OCI-LY3 (cell line): Measurements from ENCODE around the gene USP34.

Experiments
- H2AFZ ChIP-seq: fragments of 200-600, 300-600 bp; shearing (Covaris generic); 2 replicates; pipeline ENCODE4 v1.6.0; 2014; ENCODE audit warnings: antibody characterized with exemption, low read depth, low read length
- H3K27ac ChIP-seq: fragments of 200-600, 300-600 bp; sonication (generic); 2 replicates; pipeline ENCODE4 v1.5.1; 2014; ENCODE audit warnings: mild to moderate bottlenecking, low read length, moderate library complexity, mixed read lengths
- H3K27me3 ChIP-seq: fragments of 200-600, 300-600 bp; sonication (generic); 2 replicates; pipeline ENCODE4 v1.6.1; 2014; ENCODE audit warnings: low read depth, low read length, mixed read lengths
- H3K36me3 ChIP-seq: fragments of 200-600, 300-600 bp; sonication (generic); replicated peaks from 2 replicates; pipeline ENCODE3; 2014; ENCODE audit warnings: low read depth, low read length, mixed read lengths
- H3K4me1 ChIP-seq: fragments of 300-600, 200-600 bp; sonication (generic); 2 replicates; pipeline ENCODE4 v1.6.1; 2014; ENCODE audit warnings: low read length, mixed read lengths
- H3K4me2 ChIP-seq: fragments of 200-600, 300-600 bp; sonication (generic); 2 replicates; pipeline ENCODE4 v1.6.1; 2014; ENCODE audit warnings: low read length, mixed read lengths
- H3K4me3 ChIP-seq: fragments of 300-600, 200-600 bp; sonication (generic); 2 replicates; pipeline ENCODE4 v1.5.1; 2014; ENCODE audit warnings: antibody characterized with exemption, mild to moderate bottlenecking, low read length, moderate library complexity
- H3K79me2 ChIP-seq: fragments of 300-600, 200-600 bp; shearing (Covaris generic); 2 replicates; pipeline ENCODE4 v1.6.1; 2014; ENCODE audit warnings: mild to moderate bottlenecking, low read length, mixed read lengths
- H3K9ac ChIP-seq: fragments of 300-600, 200-600 bp; shearing (Covaris generic); 2 replicates; pipeline ENCODE4 v1.6.0; 2014; ENCODE audit warnings: mild to moderate bottlenecking, low read length, moderate library complexity
- H3K9me3 ChIP-seq: fragments of 200-600, 300-600 bp; shearing (Covaris generic); 2 replicates; pipeline ENCODE4 v1.6.1; 2014; ENCODE audit warnings: low read length, mixed read lengths; ENCODE audit not compliant: insufficient read depth
- H4K20me1 ChIP-seq: fragments of 200-600, 300-600 bp; sonication (generic); 2 replicates; pipeline ENCODE4 v1.6.1; 2016; ENCODE audit warnings: low read length, mixed read lengths; ENCODE audit not compliant: insufficient read depth
- EZH2phosphoT487 ChIP-seq: fragments of 200-600 bp; shearing (Covaris generic); IDR thresholded peaks from 2 replicates; pipeline ENCODE4 v1.6.1; 2018; ENCODE audit warnings: antibody characterized with exemption, mixed run types, low read depth
- TF ChIP-seq, protein P1 (sequence below): fragments of 200-600, 300-600 bp; sonication (generic); IDR thresholded peaks from 2 replicates; pipeline ENCODE4 v1.5.1; 2014; ENCODE audit warnings: antibody characterized with exemption, low read length, low read depth

The USP34 gene

GRCh38 chr2:61179701-61180639 is 290.9 kb downstream of the USP34 start:
- H3K4me1 ChIP-seq, result peaks cover 22% of the 10 kb centered on the region

GRCh38 chr2:61178603-61179545 is 292.0 kb downstream of the USP34 start:
- H3K79me2 ChIP-seq, result peaks cover 25% of the 10 kb centered on the region
- TF ChIP-seq EZH2phosphoT487, result no peak
- TF ChIP-seq, protein P1, sequence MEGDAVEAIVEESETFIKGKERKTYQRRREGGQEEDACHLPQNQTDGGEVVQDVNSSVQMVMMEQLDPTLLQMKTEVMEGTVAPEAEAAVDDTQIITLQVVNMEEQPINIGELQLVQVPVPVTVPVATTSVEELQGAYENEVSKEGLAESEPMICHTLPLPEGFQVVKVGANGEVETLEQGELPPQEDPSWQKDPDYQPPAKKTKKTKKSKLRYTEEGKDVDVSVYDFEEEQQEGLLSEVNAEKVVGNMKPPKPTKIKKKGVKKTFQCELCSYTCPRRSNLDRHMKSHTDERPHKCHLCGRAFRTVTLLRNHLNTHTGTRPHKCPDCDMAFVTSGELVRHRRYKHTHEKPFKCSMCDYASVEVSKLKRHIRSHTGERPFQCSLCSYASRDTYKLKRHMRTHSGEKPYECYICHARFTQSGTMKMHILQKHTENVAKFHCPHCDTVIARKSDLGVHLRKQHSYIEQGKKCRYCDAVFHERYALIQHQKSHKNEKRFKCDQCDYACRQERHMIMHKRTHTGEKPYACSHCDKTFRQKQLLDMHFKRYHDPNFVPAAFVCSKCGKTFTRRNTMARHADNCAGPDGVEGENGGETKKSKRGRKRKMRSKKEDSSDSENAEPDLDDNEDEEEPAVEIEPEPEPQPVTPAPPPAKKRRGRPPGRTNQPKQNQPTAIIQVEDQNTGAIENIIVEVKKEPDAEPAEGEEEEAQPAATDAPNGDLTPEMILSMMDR, result no peak
- H3K4me3 ChIP-seq, result peak overlapping the region; percentile 83
- H4K20me1 ChIP-seq, result no peaks in the 10 kb centered on the region
- H2AFZ ChIP-seq, result no peak overlapping the region
- peaks cover 22% of the 10 kb centered on the region for H3K4me1 ChIP-seq
- H3K36me3 ChIP-seq, result peaks cover 36% of the 10 kb centered on the region
- peak overlapping the region; percentile 98 for H3K4me2 ChIP-seq
- no peaks in the 10 kb centered on the region for H3K9me3 ChIP-seq
- H3K27ac ChIP-seq, result no peak overlapping the region
- H3K9ac ChIP-seq, result no peak overlapping the region
- H3K27me3 ChIP-seq, result no peaks in the 10 kb centered on the region

More at GRCh38 chr2:61179701-61180639, 290.9 kb downstream of the USP34 start:
- Histone ChIP-seq H3K27me3 (no peaks in the 10 kb centered on the region), H3K9ac (no peak overlapping the region), H3K27ac (no peak overlapping the region), H4K20me1 (no peaks in the 10 kb centered on the region), H2AFZ (no peak overlapping the region), H3K4me2 (peak overlapping the region; percentile 98; the same call in 1 of the 2 replicates), H3K9me3 (no peaks in the 10 kb centered on the region), H3K79me2 (peaks cover 27% of the 10 kb centered on the region), H3K36me3 (peaks cover 45% of the 10 kb centered on the region), H3K4me3 (no peak overlapping the region)
- no peak for TF ChIP-seq EZH2phosphoT487
- TF ChIP-seq, protein P1, result no peak

DNA sequence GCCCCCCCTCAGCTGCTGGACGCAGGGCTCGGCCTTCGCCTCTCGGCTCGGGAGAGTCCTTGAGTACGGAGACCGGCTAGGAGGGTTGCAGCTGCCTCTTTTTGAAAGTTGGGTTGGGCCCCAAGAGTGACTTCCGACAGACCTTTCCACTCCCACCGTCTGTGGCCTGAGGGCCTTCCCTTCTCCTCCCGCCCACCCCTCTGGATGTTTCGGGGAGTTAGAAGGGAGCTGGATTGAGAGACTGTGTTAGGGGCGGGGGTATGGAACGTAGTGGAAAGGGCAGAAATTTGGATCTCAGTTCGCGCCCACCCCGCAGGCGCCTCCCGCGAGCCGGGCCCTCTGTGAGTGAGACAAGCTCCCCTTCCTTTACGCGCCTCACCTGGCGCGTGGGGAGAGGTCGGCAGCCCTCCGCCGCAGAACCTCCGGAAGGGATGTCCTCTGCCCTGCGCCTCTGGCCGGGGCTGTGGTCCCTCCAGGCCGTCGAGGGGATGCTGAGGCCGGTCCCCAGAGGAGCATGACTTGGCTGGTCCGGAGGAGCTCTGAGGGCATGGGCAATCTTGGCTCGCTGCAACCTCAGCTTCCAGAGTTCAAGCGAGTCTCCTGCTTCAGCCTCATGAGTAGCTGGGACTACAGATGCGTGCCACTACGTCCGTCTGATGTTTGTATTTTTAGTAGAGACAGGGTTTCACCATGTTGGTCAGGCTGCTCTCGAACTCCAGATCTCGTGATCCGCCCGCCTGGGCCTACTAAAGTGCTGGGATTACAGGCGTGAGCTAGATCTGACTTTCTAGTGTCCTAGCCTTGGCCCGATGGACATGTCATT is 292.9 kb downstream of the USP34 start:
- Histone ChIP-seq H3K79me2 (peaks cover 23% of the 10 kb centered on the region), H3K9ac (peak overlapping the region; percentile 93), H3K27ac (peak overlapping the region; percentile 65), H3K36me3 (peaks cover 27% of the 10 kb centered on the region), H4K20me1 (no peaks in the 10 kb centered on the region), H3K9me3 (no peaks in the 10 kb centered on the region), H3K4me1 (peaks cover 22% of the 10 kb centered on the region), H2AFZ (peak overlapping the region; percentile 73; the same call in 1 of the 2 replicates), H3K4me2 (peak overlapping the region; percentile 98), H3K4me3 (peak overlapping the region; percentile 83), H3K27me3 (no peaks in the 10 kb centered on the region)
- TF ChIP-seq, protein P1, result no peak
- TF ChIP-seq EZH2phosphoT487, result no peak
